Stimulated activated CD8-positive, alpha-beta memory T cell treated with anti-CD3 and anti-CD28 coated beads, Interleukin-15, amount 100 ng/mL, for 24 hours (primary cell): Measurements from ENCODE around the gene PRSS23.
"Not testable (repeated sequence)": the region's sequence is repeated elsewhere in the genome, so short reads cannot be mapped to it uniquely, and the experiment has no call there.

Source experiments
- DNase-seq: peaks from one replicate; pipeline ENCODE4 v3.0.0-alpha.2; 2020; ENCODE audit warnings: low read depth

PRSS23 gene

DNA sequence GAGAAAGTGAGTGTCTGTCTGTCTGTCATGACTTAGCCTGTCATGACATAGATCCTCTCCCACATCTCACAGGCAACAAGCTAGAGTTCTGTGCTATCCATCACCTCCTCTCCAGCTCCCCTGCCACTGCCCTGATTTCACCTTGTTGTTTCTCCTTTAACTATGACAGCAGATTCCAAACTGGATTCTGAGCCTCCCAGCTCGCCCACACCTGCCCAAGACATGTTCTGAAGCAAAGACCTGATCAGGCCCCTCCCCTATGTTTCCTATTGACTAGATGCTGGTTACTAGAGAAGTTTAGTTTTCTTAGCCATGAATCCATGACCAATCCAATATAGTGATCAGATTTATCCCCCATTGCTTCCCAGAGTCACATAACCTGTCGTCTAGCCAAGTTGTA is 15.4 kb downstream of the PRSS23 start:
- no peak for DNase-seq

DNA sequence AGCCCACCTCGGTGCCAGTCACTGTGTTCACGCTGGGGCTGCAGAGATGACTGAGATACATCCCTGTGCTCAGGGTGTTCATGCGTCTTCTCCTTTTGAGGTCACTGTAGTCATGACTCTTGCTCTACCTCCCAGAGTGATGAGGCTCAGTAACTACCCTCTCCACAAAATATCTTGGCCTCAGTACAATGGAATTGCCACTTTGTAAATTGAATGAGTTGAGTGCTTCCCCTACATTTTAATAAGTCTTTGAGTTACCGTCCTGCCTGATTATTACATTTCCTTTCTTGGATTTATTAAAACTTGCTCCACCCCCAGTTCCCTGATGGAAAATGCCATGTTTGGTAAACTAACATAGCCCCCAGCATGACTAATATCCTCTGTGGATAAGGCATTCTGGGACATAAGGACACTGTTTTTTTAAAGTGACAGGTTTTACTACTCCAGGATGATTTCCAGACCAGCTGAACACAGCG is 15.9 kb downstream of the PRSS23 start:
- no peak for DNase-seq

DNA sequence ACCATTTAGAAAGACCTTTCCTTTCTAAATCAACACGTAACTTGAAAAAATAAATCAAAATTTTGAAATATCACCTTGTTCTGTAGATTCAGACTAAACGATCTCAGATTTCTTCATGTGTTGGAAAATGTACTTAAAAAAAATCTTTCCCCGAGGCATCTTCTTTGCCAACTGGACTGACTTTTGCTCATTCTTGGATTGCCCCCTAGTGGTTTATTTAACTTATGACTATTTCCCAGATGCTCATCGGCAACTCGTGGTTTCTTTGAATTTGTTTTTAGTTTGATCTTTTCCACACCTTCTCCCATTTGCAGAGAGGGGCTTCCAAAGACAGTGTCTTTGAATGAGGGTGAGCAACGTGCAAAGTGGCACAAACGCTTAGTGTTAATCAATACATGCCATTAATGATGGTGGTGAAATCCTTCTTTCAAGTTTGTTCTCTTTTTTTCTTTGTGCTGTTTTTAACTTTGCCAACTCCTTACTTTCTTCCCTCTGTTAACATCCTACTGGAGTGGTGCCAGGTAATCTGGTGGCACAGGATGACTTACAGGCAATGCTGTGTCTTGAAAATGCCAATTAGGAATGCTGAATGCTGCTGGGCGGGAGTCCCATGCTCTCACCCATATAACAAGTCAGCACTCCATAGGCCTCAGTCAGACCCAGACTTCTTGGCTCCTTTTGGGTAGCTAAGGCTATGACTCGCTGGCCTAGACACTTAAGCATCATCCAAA is 18.3 kb downstream of the PRSS23 start:
- no peak for DNase-seq

DNA sequence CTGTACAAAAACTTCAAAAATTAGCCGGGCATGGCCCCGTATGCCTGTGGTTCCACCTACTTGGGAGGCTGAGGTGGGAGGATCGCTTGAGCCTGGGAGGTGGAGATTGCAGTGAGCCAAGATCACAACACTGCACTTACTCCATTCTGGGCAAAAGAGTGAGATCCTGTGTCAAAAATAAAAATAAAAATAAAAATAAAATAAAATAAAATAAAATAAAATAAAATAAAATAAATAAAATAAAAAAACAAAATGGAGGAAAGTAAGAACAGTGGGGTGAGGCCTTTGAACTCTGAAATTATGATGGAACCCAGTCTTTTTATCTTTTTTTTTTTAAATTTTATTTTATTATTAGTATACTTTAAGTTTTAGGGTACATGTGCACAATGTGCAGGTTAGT is 23.8 kb downstream of the PRSS23 start:
- not testable (repeated sequence) for DNase-seq

DNA sequence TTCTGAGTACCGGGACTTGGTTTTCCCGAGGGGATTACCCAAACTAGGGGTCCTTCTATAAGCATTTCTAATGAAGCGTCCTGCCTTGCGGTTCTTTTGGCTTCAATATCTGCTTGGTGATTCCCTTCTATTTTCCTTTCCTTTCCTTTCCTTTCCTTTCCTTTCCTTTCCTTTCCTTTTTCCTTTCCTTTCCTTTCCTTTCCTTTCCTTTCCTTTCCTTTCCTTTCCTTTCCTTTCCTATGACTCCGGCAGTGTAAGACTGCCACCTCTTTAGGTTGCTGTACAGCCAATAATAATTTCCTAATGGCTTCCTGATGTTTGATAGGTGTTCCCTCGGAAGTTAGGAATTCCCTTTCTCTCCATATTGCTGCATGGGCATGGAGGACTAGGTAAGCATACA is 34.0 kb downstream of the PRSS23 start:
- not testable (repeated sequence) for DNase-seq

DNA sequence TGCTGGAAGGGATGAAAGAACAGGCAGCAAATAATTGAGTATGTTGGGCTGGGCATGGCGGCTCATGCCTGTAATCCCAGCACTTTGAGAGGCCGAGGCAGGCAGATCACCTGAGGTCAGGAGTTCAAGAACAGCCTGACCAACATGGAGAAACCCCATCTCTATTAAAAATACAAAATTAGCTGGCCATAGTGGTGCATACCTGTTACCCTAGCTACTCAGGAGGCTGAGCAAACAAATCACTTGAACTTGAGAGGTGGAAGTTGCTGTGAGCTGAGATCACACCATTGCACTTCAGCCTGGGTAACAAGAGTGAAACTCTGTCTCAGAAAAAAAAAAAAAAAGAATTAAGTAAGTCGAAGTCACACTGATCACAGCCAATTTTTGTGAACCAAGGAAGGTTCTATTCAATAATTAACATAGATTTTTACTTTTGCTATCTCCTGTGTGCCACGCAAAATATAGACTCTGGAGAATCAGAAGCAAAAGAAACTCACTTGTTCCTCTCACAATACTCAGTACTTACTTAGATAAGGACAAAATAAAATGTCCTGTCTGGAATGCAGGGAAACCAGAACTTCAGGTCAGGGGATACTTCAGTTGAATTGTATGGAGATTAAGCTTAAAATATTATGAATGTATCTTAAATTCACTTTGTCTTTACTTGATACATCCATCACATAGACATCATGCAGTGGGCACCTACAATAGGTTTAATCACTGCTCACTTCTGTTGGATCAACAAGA is 44.6 kb downstream of the PRSS23 start:
- DNase-seq = not testable (repeated sequence)

DNA sequence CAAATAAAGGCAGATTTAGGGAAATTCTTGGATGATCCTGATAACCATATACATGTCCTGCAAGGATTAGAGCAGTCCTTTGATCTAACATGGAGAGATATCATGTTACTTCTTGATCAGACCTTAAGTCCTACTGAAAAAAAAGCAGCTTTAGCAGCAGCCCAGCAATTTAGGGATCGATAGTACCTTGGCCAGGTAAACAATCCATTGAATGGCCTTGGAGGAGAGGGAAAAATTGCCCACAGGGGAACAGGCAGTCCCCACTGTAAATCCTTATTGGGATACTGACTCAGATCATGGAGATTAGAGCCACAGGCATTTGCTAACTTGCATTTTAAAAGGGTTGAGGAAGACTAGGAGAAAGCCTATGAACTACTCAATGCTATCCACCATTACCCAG is 47.8 kb downstream of the PRSS23 start:
- no peak for DNase-seq

DNA sequence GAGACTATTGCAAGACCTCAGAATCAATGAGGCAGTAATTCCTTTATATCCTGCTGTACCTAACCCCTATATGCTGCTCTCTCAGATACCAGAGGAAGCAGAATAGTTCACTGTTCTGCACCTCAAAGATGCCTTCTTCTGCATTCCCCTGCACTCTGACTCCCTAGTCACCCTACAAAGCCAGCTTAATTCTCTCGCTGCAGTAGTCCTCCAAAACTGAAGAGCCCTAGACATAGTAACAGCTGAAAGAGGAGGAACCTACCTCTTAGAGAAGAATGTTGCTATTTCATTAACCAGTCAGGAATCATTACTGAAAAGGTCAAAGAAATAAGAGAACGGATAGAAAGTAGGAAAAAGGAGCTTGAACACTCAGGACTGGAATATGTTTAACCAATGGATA is 49.3 kb downstream of the PRSS23 start:
- no peak for DNase-seq
